ENCODE measurements around the gene ADAMTS14.

DNA sequence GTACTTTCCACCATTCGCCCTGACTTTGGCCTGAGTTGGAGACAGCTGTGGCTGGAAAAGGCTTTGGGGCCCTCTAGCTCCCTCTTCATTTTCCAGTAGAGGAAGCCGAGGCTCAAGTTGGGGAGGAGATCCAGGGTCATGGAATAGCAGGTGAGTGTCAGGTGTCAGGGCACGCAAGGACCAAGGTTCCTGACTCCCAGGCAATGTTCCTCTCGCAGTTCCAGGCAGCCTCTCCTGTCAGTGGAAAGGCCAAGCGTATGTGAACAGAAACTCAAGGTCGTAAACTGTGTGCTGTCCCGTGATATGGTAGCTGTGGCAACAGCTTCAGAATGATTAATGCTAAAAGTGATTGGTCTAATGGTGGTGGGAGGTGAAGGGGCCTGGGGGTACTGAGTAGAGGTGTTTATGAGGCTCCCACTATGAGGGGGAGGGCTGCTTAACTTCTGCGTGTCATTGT lies 13.2 kb downstream of the ADAMTS14 start:
- TF ChIP-seq, protein P1, sequence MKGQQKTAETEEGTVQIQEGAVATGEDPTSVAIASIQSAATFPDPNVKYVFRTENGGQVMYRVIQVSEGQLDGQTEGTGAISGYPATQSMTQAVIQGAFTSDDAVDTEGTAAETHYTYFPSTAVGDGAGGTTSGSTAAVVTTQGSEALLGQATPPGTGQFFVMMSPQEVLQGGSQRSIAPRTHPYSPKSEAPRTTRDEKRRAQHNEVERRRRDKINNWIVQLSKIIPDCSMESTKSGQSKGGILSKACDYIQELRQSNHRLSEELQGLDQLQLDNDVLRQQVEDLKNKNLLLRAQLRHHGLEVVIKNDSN (IDR thresholded peaks at IDR 0.05): no peak
- TF ChIP-seq, protein P2, sequence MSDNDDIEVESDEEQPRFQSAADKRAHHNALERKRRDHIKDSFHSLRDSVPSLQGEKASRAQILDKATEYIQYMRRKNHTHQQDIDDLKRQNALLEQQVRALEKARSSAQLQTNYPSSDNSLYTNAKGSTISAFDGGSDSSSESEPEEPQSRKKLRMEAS (IDR thresholded peaks at IDR 0.05): no peak
- TF ChIP-seq ZBTB7A (IDR thresholded peaks at IDR 0.05; ENCODE audit: low read depth) (no peak), YY1 (IDR thresholded peaks at IDR 0.05; ENCODE audit: low read depth) (no peak), RAD21 (IDR thresholded peaks at IDR 0.05; ENCODE audit: low read depth) (no peak), CREB1 (IDR thresholded peaks at IDR 0.05; ENCODE audit: low read depth) (no peak), CEBPB (IDR thresholded peaks at IDR 0.05) (no peak), TAF1 (IDR thresholded peaks at IDR 0.05; ENCODE audit: low read depth) (no peak), TEAD4 (IDR thresholded peaks at IDR 0.05) (no peak), EP300 (IDR thresholded peaks at IDR 0.05; ENCODE audit: borderline replicate concordance) (no peak), EGR1 (IDR thresholded peaks at IDR 0.05) (no peak)
- TF ChIP-seq, protein P3, sequence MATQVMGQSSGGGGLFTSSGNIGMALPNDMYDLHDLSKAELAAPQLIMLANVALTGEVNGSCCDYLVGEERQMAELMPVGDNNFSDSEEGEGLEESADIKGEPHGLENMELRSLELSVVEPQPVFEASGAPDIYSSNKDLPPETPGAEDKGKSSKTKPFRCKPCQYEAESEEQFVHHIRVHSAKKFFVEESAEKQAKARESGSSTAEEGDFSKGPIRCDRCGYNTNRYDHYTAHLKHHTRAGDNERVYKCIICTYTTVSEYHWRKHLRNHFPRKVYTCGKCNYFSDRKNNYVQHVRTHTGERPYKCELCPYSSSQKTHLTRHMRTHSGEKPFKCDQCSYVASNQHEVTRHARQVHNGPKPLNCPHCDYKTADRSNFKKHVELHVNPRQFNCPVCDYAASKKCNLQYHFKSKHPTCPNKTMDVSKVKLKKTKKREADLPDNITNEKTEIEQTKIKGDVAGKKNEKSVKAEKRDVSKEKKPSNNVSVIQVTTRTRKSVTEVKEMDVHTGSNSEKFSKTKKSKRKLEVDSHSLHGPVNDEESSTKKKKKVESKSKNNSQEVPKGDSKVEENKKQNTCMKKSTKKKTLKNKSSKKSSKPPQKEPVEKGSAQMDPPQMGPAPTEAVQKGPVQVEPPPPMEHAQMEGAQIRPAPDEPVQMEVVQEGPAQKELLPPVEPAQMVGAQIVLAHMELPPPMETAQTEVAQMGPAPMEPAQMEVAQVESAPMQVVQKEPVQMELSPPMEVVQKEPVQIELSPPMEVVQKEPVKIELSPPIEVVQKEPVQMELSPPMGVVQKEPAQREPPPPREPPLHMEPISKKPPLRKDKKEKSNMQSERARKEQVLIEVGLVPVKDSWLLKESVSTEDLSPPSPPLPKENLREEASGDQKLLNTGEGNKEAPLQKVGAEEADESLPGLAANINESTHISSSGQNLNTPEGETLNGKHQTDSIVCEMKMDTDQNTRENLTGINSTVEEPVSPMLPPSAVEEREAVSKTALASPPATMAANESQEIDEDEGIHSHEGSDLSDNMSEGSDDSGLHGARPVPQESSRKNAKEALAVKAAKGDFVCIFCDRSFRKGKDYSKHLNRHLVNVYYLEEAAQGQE (IDR thresholded peaks at IDR 0.05; ENCODE audit: low read depth): no peak

Data from Ishikawa (cell line).